ENCODE results near the gene CFAP65. TPM values are rescaled to one million over a fixed set of nuclear protein-coding genes. Genes with fewer than 3 reads are reported as not detected.
A peak's percentile ranks its signal among the peaks of the same experiment; 100 is the strongest.

Gene CFAP65
- polyA plus RNA-seq, 1 experiment, result not detected

DNA sequence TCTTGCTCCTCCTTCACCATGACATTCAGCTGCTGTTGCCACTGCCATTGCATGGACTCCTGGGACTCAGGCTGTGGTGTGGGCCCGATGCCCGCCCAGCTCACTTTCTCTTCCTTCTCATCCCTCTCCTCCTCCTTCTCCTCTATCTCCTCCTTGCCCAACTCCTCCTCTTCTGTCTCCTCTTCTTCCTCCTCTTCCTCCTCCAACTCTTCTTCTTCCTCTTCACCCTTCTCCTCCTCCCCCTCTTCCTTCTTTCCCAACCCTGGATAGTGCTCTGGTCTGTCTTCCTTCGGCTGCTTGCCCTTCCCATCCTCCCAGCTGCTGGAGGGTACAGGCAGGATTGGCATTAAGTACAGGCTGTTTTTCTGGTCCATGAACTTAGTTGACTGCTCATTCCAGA is 37.3 kb downstream of the CFAP65 start:
- Histone ChIP-seq H3K27me3 (ENCODE audit: control insufficient read depth, insufficient read depth, low read length) (peaks cover 71% of the 10 kb centered on the region), H3K9me3 (ENCODE audit: control insufficient read depth, insufficient read depth, low read length) (no peaks in the 10 kb centered on the region; the same call in 1 of the 2 replicates), H3K27ac (ENCODE audit: low read depth, low read length) (no peak overlapping the region), H3K4me3 (ENCODE audit: low read depth, low read length) (no peak overlapping the region)
- CTCF ChIA-PET, result interaction anchor here (0.6 to 1.2 kb wide), 2 partner anchors 9 to 24 kb away, joined by 3 to 5 read pairs; no protein-coding TSS in a partner anchor
- POLR2A ChIA-PET, result no interaction called here
- TF ChIP-seq CTCF (IDR thresholded peaks at IDR 0.05; ENCODE audit: low read depth, low read length), result no peak
- no peak for DNase-seq (ENCODE audit: low read depth, low spot score)

GRCh38 chr2:219003267-219003634 is 38.1 kb downstream of the CFAP65 start:
- H3K27ac ChIP-seq (ENCODE audit: low read depth, low read length), result no peak overlapping the region
- TF ChIP-seq CTCF (IDR thresholded peaks at IDR 0.05; ENCODE audit: low read depth, low read length), result no peak
- DNase-seq (ENCODE audit: low read depth, low spot score), result no peak
- POLR2A ChIA-PET, result no interaction called here
- CTCF ChIA-PET, result interaction anchor here (0.5 to 1.2 kb wide), 2 partner anchors 8 to 10 kb away, joined by 3 to 5 read pairs; no protein-coding TSS in a partner anchor
- H3K4me3 ChIP-seq (ENCODE audit: low read depth, low read length), result no peak overlapping the region
- peaks cover 68% of the 10 kb centered on the region for H3K27me3 ChIP-seq (ENCODE audit: control insufficient read depth, insufficient read depth, low read length)
- no peaks in the 10 kb centered on the region; the same call in 1 of the 2 replicates for H3K9me3 ChIP-seq (ENCODE audit: control insufficient read depth, insufficient read depth, low read length)

DNA sequence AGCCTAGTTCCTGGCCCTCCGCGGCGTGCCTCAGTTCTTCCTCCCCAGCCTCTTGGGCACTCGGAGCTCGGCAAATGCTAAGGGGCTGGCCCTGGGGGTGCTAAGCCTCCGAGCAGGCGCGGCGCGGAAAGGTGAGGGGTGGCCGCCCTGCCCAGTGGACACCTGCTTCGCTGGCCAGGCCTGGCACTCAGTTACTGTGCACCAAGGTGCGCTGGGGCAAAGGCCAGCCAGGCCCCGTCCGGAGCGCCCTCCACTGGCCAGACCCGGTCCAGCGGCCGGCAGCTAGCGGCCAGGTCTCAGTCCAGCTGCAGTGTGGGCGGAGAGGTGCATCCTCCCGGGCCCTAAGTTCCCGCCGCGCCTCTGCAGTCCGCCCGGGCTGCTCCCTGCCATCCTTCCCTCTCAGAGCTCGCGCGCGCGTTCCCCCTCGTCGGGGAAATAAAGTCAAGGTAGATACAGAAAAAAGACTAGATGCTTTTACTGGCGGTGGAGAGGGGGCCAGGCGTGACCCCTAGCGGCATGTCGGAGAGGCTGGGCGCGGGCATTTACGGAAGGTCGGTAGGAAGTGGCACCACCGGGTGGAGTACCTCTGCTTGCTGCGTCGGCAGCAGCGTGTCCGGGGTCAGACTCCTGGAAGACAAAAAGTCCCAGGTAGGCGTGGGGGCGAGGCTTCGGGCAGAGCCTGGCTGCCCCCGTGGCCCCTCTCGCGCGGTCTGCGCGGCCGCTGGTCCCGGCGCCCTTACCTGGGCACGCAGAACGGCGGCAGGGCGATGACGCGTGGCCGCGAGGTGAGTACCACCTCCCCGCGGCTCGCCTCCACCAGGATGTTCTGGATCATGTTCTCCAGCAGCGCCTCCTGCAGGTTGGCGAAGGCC is 38.7 kb downstream of the CFAP65 start:
- DNase-seq (ENCODE audit: low read depth, low spot score), result no peak
- Histone ChIP-seq H3K4me3 (ENCODE audit: low read depth, low read length) (no peak overlapping the region), H3K27ac (ENCODE audit: low read depth, low read length) (no peak overlapping the region), H3K9me3 (ENCODE audit: control insufficient read depth, insufficient read depth, low read length) (no peaks in the 10 kb centered on the region; the same call in 1 of the 2 replicates), H3K27me3 (ENCODE audit: control insufficient read depth, insufficient read depth, low read length) (peaks cover 71% of the 10 kb centered on the region)
- ChIA-PET POLR2A (no interaction called here), CTCF (interaction anchor here (0.6 to 1.2 kb wide), 2 partner anchors 126 to 141 kb away, joined by 3 read pairs; no protein-coding TSS in a partner anchor)
- TF ChIP-seq CTCF (IDR thresholded peaks at IDR 0.05; ENCODE audit: low read depth, low read length), result peak; percentile 31; the same call in 1 of the 2 replicates

- ChIA-PET POLR2A (no interaction called here), CTCF (interaction anchor here (0.6 to 1.2 kb wide), 3 partner anchors 120 to 142 kb away, joined by 3 read pairs; no protein-coding TSS in a partner anchor)
- Histone ChIP-seq H3K9me3 (ENCODE audit: control insufficient read depth, insufficient read depth, low read length) (no peaks in the 10 kb centered on the region; the same call in 1 of the 2 replicates), H3K4me3 (ENCODE audit: low read depth, low read length) (no peak overlapping the region), H3K27ac (ENCODE audit: low read depth, low read length) (no peak overlapping the region), H3K27me3 (ENCODE audit: control insufficient read depth, insufficient read depth, low read length) (peaks cover 75% of the 10 kb centered on the region)
- DNase-seq (ENCODE audit: low read depth, low spot score), result no peak
- TF ChIP-seq CTCF (IDR thresholded peaks at IDR 0.05; ENCODE audit: low read depth, low read length), result no peak
These were observed 39.5 kb downstream of the CFAP65 start for GRCh38 chr2:219001577-219002394.

Measured in AG04450 (cell line).